Neural cell (in vitro differentiated cells): ENCODE measurements around the gene IFIT5. TPM values are rescaled to one million over a fixed set of nuclear protein-coding genes. Genes with fewer than 3 reads are reported as not detected.

Source experiments
- H2AFZ ChIP-seq: fragments of 200-600, 300-800 bp; sonication (generic), shearing (Covaris generic); 2 replicates; pipeline ENCODE4 v1.6.0; 2014; ENCODE audit warnings: low read depth, mild to moderate bottlenecking, antibody characterized with exemption, low read length, moderate library complexity
- H3F3A ChIP-seq: fragments of 200-600 bp; shearing (Covaris generic); 2 replicates; pipeline ENCODE4 v1.6.1; 2016; ENCODE audit warnings: mild to moderate bottlenecking, moderate library complexity, mixed read lengths, antibody characterized with exemption, low read length; ENCODE audit not compliant: insufficient read depth, poor library complexity, severe bottlenecking
- H3K27ac ChIP-seq: fragments of 200-600, 300-800 bp; sonication (generic), shearing (Covaris generic); 2 replicates; pipeline ENCODE4 v1.5.1; 2014; ENCODE audit warnings: mild to moderate bottlenecking, low read length, moderate library complexity
- H3K27me3 ChIP-seq: fragments of 300-800, 200-600 bp; sonication (generic), shearing (Covaris generic); 2 replicates; pipeline ENCODE4 v1.6.0; 2014; ENCODE audit warnings: mild to moderate bottlenecking, low read depth, low read length, moderate library complexity; ENCODE audit not compliant: insufficient read depth
- H3K36me3 ChIP-seq: fragments of 300-800, 200-600 bp; sonication (generic), shearing (Covaris generic); 2 replicates; pipeline ENCODE4 v1.5.1; 2014; ENCODE audit warnings: mild to moderate bottlenecking, antibody characterized with exemption, low read length, moderate library complexity; ENCODE audit not compliant: insufficient read depth
- H3K4me2 ChIP-seq: fragments of 300-800, 200-600 bp; sonication (generic), shearing (Covaris generic); 2 replicates; pipeline ENCODE4 v1.6.0; 2014; ENCODE audit warnings: mild to moderate bottlenecking, low read length
- H3K4me3 ChIP-seq: fragments of 300-800, 200-600 bp; sonication (generic), shearing (Covaris generic); 2 replicates; pipeline ENCODE4 v1.5.1; 2014; ENCODE audit warnings: mild to moderate bottlenecking, low read length, moderate library complexity
- H3K79me2 ChIP-seq: fragments of 200-600 bp; shearing (Covaris generic); replicated peaks from 2 replicates; pipeline ENCODE4 v1.6.0; 2014; ENCODE audit warnings: mild to moderate bottlenecking, low read length, moderate library complexity; ENCODE audit not compliant: insufficient read depth
- H3K9ac ChIP-seq: fragments of 300-800, 200-600 bp; sonication (generic), shearing (Covaris generic); 2 replicates; pipeline ENCODE4 v1.6.1; 2016; ENCODE audit warnings: mild to moderate bottlenecking, low read length, mixed read lengths
- H3K9me2 ChIP-seq: fragments of 200-600 bp; shearing (Covaris generic); 2 replicates; pipeline ENCODE4 v1.6.1; 2016; ENCODE audit warnings: mild to moderate bottlenecking, low read length, mixed read lengths; ENCODE audit not compliant: insufficient read depth
- H3K9me3 ChIP-seq: fragments of 200-600, 300-800 bp; sonication (generic), shearing (Covaris generic); 2 replicates; pipeline ENCODE4 v1.6.1; 2016; ENCODE audit warnings: mild to moderate bottlenecking, mixed run types, low read length, moderate library complexity, mixed read lengths
- H4K20me1 ChIP-seq: fragments of 200-600 bp; shearing (Covaris generic); 2 replicates; pipeline ENCODE4 v1.6.1; 2016; ENCODE audit warnings: mild to moderate bottlenecking, mixed run types; ENCODE audit not compliant: insufficient read depth
- CTCF ChIP-seq: fragments of 450-650 bp; IDR thresholded peaks from 2 replicates; pipeline ENCODE4 v1.5.1; 2014; ENCODE audit warnings: antibody characterized with exemption, mild to moderate bottlenecking, moderate library complexity; ENCODE audit not compliant: poor library complexity, severe bottlenecking
- EP300 ChIP-seq: fragments of 450-650 bp; conservative IDR thresholded peaks from 2 replicates; pipeline ENCODE4 v1.6.1; 2014; ENCODE audit warnings: antibody characterized with exemption, mild to moderate bottlenecking, moderate library complexity; ENCODE audit not compliant: poor library complexity, severe bottlenecking
- EZH2 ChIP-seq: fragments of 200-600, 300-800 bp; shearing (Covaris generic), sonication (generic); IDR thresholded peaks from 2 replicates; pipeline ENCODE4 v1.6.1; 2014; ENCODE audit warnings: antibody characterized with exemption, low read length, borderline replicate concordance, mild to moderate bottlenecking; ENCODE audit not compliant: insufficient read depth, poor library complexity, severe bottlenecking
- MXI1 ChIP-seq: fragments of 450-650 bp; conservative IDR thresholded peaks from 2 replicates; pipeline ENCODE4 v1.6.1; 2014; ENCODE audit warnings: antibody characterized with exemption, mild to moderate bottlenecking; ENCODE audit not compliant: poor library complexity, severe bottlenecking
- POLR2AphosphoS5 ChIP-seq: IDR thresholded peaks from 2 replicates; pipeline ENCODE4 v1.6.1; 2012
- RAD21 ChIP-seq: fragments of 450-650 bp; conservative IDR thresholded peaks from 2 replicates; pipeline ENCODE4 v1.6.1; 2014; ENCODE audit warnings: antibody characterized with exemption, mild to moderate bottlenecking, moderate library complexity
- REST ChIP-seq: IDR thresholded peaks from 2 replicates; pipeline ENCODE4 v1.6.1; 2012; ENCODE audit warnings: borderline replicate concordance
- SMC3 ChIP-seq: fragments of 450-650 bp; conservative IDR thresholded peaks from 2 replicates; pipeline ENCODE4 v1.6.1; 2014; ENCODE audit warnings: antibody characterized with exemption, mild to moderate bottlenecking, moderate library complexity; ENCODE audit not compliant: poor library complexity
- TAF1 ChIP-seq: IDR thresholded peaks from 2 replicates; pipeline ENCODE4 v1.6.1; 2012; ENCODE audit warnings: low read depth
- polyA plus RNA-seq: library from polyadenylated mRNA; depleted of rRNA; stranded (reverse); fragments of >200 nt; gene quantifications from 2 replicates; pipeline ENCODE4 v1.2.3, GENCODE V29; 2014

IFIT5 gene
- polyA plus RNA-seq, 1 donor from 2014 or later, result 16.3 TPM

GRCh38 chr10:89393898-89394297 lies 20.5 kb upstream of the IFIT5 start:
- H3K9me3 ChIP-seq, result no peaks in the 10 kb centered on the region
- H3K36me3 ChIP-seq, result no peaks in the 10 kb centered on the region
- no peaks in the 10 kb centered on the region for H4K20me1 ChIP-seq
- no peak overlapping the region for H3K4me2 ChIP-seq
- H3K4me3 ChIP-seq, result no peak overlapping the region
- no peaks in the 10 kb centered on the region for H3K79me2 ChIP-seq
- no peaks in the 10 kb centered on the region for H3K9me2 ChIP-seq
- no peaks in the 10 kb centered on the region for H3F3A ChIP-seq
- H2AFZ ChIP-seq, result no peak overlapping the region
- H3K9ac ChIP-seq, result no peak overlapping the region
- H3K27me3 ChIP-seq, result no peaks in the 10 kb centered on the region
- TF ChIP-seq EP300, result no peak
- TF ChIP-seq CTCF, result no peak
- TF ChIP-seq SMC3, result no peak
- no peak for TF ChIP-seq POLR2AphosphoS5
- no peak for TF ChIP-seq REST
- no peak for TF ChIP-seq MXI1
- TF ChIP-seq RAD21, result no peak
- TF ChIP-seq TAF1, result no peak
- no peak for TF ChIP-seq EZH2
- no peak overlapping the region for H3K27ac ChIP-seq

- Histone ChIP-seq H3K9me2 (no peaks in the 10 kb centered on the region), H2AFZ (no peak overlapping the region), H3F3A (no peaks in the 10 kb centered on the region), H3K9me3 (no peaks in the 10 kb centered on the region), H4K20me1 (no peaks in the 10 kb centered on the region), H3K27me3 (no peaks in the 10 kb centered on the region), H3K36me3 (no peaks in the 10 kb centered on the region), H3K4me2 (no peak overlapping the region), H3K79me2 (no peaks in the 10 kb centered on the region), H3K4me3 (no peak overlapping the region), H3K9ac (no peak overlapping the region), H3K27ac (no peak overlapping the region)
- TF ChIP-seq POLR2AphosphoS5 (no peak), EZH2 (no peak), CTCF (no peak), REST (no peak), MXI1 (no peak), SMC3 (no peak), TAF1 (no peak), EP300 (no peak), RAD21 (no peak)
Observed at GRCh38 chr10:89395141-89395540, 19.2 kb upstream of the IFIT5 start.
